Activated B cell treated with CpG ODN at 0.5 μM for 24 hours (primary cell): Measurements from ENCODE around the gene AFF1. TPM values are rescaled to one million over a fixed set of nuclear protein-coding genes. Genes with fewer than 3 reads are reported as not detected.

Experiments used
- ATAC-seq: fragments of 200-7000 bp; cut with Tn5 transposase; one replicate; pipeline ENCODE4 v1.10.0; 2021; ENCODE audit warnings: low read depth, mild to moderate bottlenecking, moderate library complexity
- CTCF ChIA-PET: fragments of 350-600 bp; sonication (Branson Sonifier 250); formaldehyde crosslinking; loops from one replicate; lab custom pipeline; 2021; ENCODE audit warnings: antibody characterized with exemption; lab: Charles Lee
- POLR2A ChIA-PET: fragments of 350-600 bp; sonication (Branson Sonifier 250); formaldehyde crosslinking; loops from one replicate; lab custom pipeline; 2021; ENCODE audit warnings: antibody characterized with exemption; lab: Charles Lee
- DNase-seq: peaks from one replicate; pipeline ENCODE4 v3.0.0; 2022
- H3K27ac Mint-ChIP-seq: one replicate; pipeline ENCODE4 v1.8.0; 2020; ENCODE audit warnings: mixed read lengths
- H3K27me3 Mint-ChIP-seq: one replicate; pipeline ENCODE4 v1.8.0; 2021; ENCODE audit warnings: mixed read lengths
- H3K36me3 Mint-ChIP-seq: one replicate; pipeline ENCODE4 v1.8.0; 2021; ENCODE audit warnings: low read depth, mixed read lengths
- H3K4me1 Mint-ChIP-seq: one replicate; pipeline ENCODE4 v1.8.0; 2021; ENCODE audit warnings: mixed read lengths
- H3K4me3 Mint-ChIP-seq: one replicate; pipeline ENCODE4 v1.8.0; 2020; ENCODE audit warnings: mild to moderate bottlenecking, mixed read lengths
- H3K9me3 Mint-ChIP-seq: one replicate; pipeline ENCODE4 v1.8.0; 2020; ENCODE audit warnings: mixed read lengths
- CTCF ChIP-seq: fragments of 200-600 bp; IDR thresholded peaks from one replicate; pipeline ENCODE4 v1.8.0; 2022; ENCODE audit warnings: antibody characterized with exemption, mild to moderate bottlenecking
- intact Hi-C: fragments of 100-400 bp; cut with micrococcal nuclease; formaldehyde crosslinking; loops from one replicate; pipeline ENCODE4 v1.15.1; 2024
- total RNA-seq: library from RNA; stranded (reverse); gene quantifications from 2 replicates; pipeline ENCODE4 v1.2.3, GENCODE V29; 2022

The AFF1 gene
- total RNA-seq, 1 donor from 2014 or later: 60.8 TPM

DNA sequence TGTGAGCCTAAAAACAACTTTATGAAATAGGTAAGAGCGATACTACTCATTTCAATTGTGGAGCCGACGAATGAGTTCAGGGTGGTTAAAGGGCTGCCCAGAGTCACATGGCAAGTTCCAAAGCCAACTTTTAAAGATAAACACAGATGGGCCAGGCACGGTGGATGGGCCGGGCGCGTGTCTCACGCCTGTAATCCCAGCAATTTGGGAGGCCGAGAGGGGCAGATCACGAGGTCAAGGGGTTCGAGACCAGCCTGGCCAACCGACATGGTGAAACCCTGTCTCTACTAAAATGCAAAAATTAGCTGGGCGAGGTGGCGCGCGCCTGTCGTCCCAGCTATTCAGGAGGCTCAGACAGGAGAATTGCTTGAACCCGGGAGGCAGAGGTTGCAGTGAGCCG is 41.7 kb upstream of the AFF1 start:
- H3K27me3 Mint-ChIP-seq: peaks cover 22% of the 10 kb centered on the region
- no peak overlapping the region for H3K27ac Mint-ChIP-seq
- ChIA-PET POLR2A (no interaction called here), CTCF (interaction anchor here (0.7 to 1.1 kb wide), 2 partner anchors 12 to 394 kb away, joined by 3 to 5 read pairs; no protein-coding TSS in a partner anchor)
- ATAC-seq (no peak), DNase-seq (no peak)
- H3K36me3 Mint-ChIP-seq: no peaks in the 10 kb centered on the region
- H3K9me3 Mint-ChIP-seq: no peaks in the 10 kb centered on the region
- peaks cover 9% of the 10 kb centered on the region for H3K4me1 Mint-ChIP-seq
- peak overlapping the region; percentile 64 for H3K4me3 Mint-ChIP-seq
- intact Hi-C loops: loop anchor here (10.0 kb wide), 1 partner anchor 848 kb away; no protein-coding TSS in a partner anchor
- no peak for TF ChIP-seq CTCF

- H3K9me3 Mint-ChIP-seq: no peaks in the 10 kb centered on the region
- CTCF ChIA-PET: interaction anchor here (1.1 to 1.5 kb wide), 2 partner anchors 395 to 399 kb away, joined by 16 read pairs; no protein-coding TSS in a partner anchor
Observed at GRCh38 chr4:86894455-86894854, 40.4 kb upstream of the AFF1 start.

DNA sequence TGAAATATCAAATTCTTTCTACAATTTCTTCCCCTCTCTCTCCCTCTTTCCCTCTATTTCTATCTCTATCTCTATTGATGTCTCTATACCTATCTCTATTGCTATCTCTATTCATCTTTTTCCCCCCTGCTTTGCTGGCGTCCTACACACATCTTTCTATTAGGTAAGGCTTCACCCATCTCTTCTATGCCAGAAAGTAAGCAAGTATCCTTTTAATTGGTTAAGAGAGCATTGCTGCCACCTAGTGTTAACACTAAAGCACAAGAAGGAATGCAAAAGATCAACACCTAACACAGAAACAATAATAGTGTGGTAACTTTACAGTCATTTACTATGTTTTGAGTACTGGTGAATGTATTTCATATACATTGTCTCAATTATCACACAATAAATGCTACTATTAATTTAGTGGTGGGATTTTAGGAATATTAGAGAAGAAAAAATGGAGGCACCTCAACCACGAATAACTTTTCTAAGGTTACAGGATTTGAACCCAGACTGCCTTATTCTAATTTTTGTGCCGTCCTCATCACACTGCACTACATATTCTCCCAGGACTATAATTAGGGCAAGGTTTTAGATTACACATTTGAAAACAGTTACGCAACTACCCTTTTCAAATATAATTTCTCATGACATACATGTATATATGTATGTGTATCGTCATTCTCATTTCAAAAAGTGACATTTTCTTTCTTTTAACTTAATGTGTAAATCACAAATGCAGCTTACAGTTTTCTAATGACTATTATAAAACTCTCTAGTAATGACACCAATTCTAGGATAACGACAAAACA is 38.9 kb upstream of the AFF1 start:
- intact Hi-C loops: loop anchor here (1.0 to 10.0 kb wide), 2 partner anchors 398 to 851 kb away; no protein-coding TSS in a partner anchor
- H3K27ac Mint-ChIP-seq: no peak overlapping the region
- DNase-seq (no peak), ATAC-seq (no peak)
- POLR2A ChIA-PET: no interaction called here
- peak; percentile 79 for TF ChIP-seq CTCF
- no peaks in the 10 kb centered on the region for H3K9me3 Mint-ChIP-seq
- peaks cover 18% of the 10 kb centered on the region for H3K27me3 Mint-ChIP-seq
- no peak overlapping the region for H3K4me3 Mint-ChIP-seq
- CTCF ChIA-PET: interaction anchor here (0.7 to 1.5 kb wide), 3 partner anchors 397 to 400 kb away, joined by 6 to 16 read pairs (median 16); no protein-coding TSS in a partner anchor
- H3K4me1 Mint-ChIP-seq: peaks cover 9% of the 10 kb centered on the region
- no peaks in the 10 kb centered on the region for H3K36me3 Mint-ChIP-seq

More at GRCh38 chr4:86894455-86894854, 40.4 kb upstream of the AFF1 start:
- H3K27me3 Mint-ChIP-seq: peaks cover 22% of the 10 kb centered on the region
- DNase-seq: no peak
- intact Hi-C loops: loop anchor here (10.0 kb wide), 1 partner anchor 850 kb away; no protein-coding TSS in a partner anchor
- H3K4me1 Mint-ChIP-seq: peaks cover 9% of the 10 kb centered on the region
- TF ChIP-seq CTCF: no peak
- no peaks in the 10 kb centered on the region for H3K36me3 Mint-ChIP-seq
- H3K4me3 Mint-ChIP-seq: no peak overlapping the region
- POLR2A ChIA-PET: no interaction called here
- no peak for ATAC-seq
- H3K27ac Mint-ChIP-seq: no peak overlapping the region

- ChIA-PET POLR2A (no interaction called here), CTCF (interaction anchor here (0.7 to 1.4 kb wide), 3 partner anchors 398 to 400 kb away, joined by 4 to 8 read pairs (median 6); no protein-coding TSS in a partner anchor)
- DNase-seq (no peak), ATAC-seq (no peak)
- Mint-ChIP-seq H3K36me3 (no peaks in the 10 kb centered on the region), H3K27me3 (peaks cover 11% of the 10 kb centered on the region), H3K27ac (no peak overlapping the region), H3K4me3 (no peak overlapping the region), H3K9me3 (no peaks in the 10 kb centered on the region), H3K4me1 (peaks cover 6% of the 10 kb centered on the region)
- TF ChIP-seq CTCF: no peak
- intact Hi-C loops: loop anchor here (10.0 kb wide), 1 partner anchor 852 kb away; no protein-coding TSS in a partner anchor
Observed at GRCh38 chr4:86896596-86896995, 38.2 kb upstream of the AFF1 start.

GRCh38 chr4:86898562-86898961 is 36.2 kb upstream of the AFF1 start:
- ChIA-PET CTCF (no interaction called here), POLR2A (no interaction called here)
- Mint-ChIP-seq H3K27ac (no peak overlapping the region), H3K36me3 (no peaks in the 10 kb centered on the region), H3K4me1 (no peaks in the 10 kb centered on the region), H3K4me3 (no peak overlapping the region), H3K9me3 (no peaks in the 10 kb centered on the region), H3K27me3 (peaks cover 7% of the 10 kb centered on the region)
- TF ChIP-seq CTCF: no peak
- ATAC-seq (no peak), DNase-seq (no peak)
- intact Hi-C loops: loop anchor here (10.0 kb wide), 1 partner anchor 854 kb away; no protein-coding TSS in a partner anchor
